ENCODE data around the gene CCL24.

DNA sequence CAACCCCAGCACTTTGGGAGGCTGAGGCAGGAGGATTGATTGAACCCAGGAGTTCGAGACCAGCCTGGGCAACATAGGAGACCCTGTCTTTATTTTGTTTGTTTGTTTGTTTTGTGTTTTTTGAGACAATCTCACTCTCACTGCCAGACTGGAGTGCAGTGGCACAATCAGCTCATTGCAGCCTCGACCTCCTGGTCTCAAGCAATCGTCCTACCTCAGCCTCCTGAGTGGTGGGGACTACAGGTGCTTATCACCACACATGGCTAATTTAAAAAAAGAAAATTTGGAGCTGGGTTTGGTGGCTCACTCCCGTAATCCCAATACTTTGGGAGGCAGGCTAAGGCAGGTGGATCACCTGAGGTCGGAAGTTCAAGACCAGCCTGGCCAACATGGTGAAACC is 30.6 kb upstream of the CCL24 start:
- TF ChIP-seq, protein P1, sequence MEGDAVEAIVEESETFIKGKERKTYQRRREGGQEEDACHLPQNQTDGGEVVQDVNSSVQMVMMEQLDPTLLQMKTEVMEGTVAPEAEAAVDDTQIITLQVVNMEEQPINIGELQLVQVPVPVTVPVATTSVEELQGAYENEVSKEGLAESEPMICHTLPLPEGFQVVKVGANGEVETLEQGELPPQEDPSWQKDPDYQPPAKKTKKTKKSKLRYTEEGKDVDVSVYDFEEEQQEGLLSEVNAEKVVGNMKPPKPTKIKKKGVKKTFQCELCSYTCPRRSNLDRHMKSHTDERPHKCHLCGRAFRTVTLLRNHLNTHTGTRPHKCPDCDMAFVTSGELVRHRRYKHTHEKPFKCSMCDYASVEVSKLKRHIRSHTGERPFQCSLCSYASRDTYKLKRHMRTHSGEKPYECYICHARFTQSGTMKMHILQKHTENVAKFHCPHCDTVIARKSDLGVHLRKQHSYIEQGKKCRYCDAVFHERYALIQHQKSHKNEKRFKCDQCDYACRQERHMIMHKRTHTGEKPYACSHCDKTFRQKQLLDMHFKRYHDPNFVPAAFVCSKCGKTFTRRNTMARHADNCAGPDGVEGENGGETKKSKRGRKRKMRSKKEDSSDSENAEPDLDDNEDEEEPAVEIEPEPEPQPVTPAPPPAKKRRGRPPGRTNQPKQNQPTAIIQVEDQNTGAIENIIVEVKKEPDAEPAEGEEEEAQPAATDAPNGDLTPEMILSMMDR (conservative IDR thresholded peaks at IDR 0.05 in 1 of 2, IDR thresholded peaks at IDR 0.05 in 1 of 2; ENCODE audit: extremely low read depth in 1 of 2, insufficient read depth in 1 of 2, low read depth in 1 of 2, low read length in 2 of 2): no peak
- TF ChIP-seq EZH2 (IDR thresholded peaks at IDR 0.05; ENCODE audit: borderline replicate concordance, low read length): no peak

Data from mammary epithelial cell (primary cell).